Muscle of leg (tissue), 11 donors: ENCODE data around the gene CYTH1. TPM values are rescaled to one million over a fixed set of nuclear protein-coding genes. Genes with fewer than 3 reads are reported as not detected.
A peak's percentile ranks its signal among the peaks of the same experiment; 100 is the strongest.
"Not testable (repeated sequence)": the region's sequence is repeated elsewhere in the genome, so short reads cannot be mapped to it uniquely, and the experiment has no call there.

Experiments used
- DNase-seq: peaks from one replicate; pipeline ENCODE4 v3.0.0; 2013
- H3K27ac ChIP-seq: one replicate; pipeline ENCODE4 v1.5.1; 2013; ENCODE audit warnings: mild to moderate bottlenecking, low read length, control low read depth
- H3K27me3 ChIP-seq: one replicate; pipeline ENCODE4 v1.6.1; 2013; ENCODE audit warnings: low read length; ENCODE audit not compliant: control insufficient read depth, insufficient read depth
- H3K36me3 ChIP-seq: one replicate; pipeline ENCODE4 v1.6.1; 2013; ENCODE audit warnings: low read length; ENCODE audit not compliant: control insufficient read depth, insufficient read depth
- H3K4me1 ChIP-seq: one replicate; pipeline ENCODE4 v1.6.1; 2013; ENCODE audit warnings: low read length; ENCODE audit not compliant: control insufficient read depth, insufficient read depth
- H3K4me3 ChIP-seq: one replicate; pipeline ENCODE4 v1.5.1; 2013; ENCODE audit warnings: low read length, control low read depth
- H3K9me3 ChIP-seq: replicated peaks from 2 replicates; pipeline ENCODE4 v1.6.1; 2013; ENCODE audit warnings: low read depth, low read length; ENCODE audit not compliant: control insufficient read depth
- WGBS: methylation state at CpG from one replicate; pipeline ENCODE4 v1.1.5; 2013; ENCODE audit warnings: missing lambda C conversion rate; ENCODE audit not compliant: insufficient coverage; 5-methylcytosine and 5-hydroxymethylcytosine counted together
- polyA plus RNA-seq, 8 donors: library from polyadenylated mRNA; unstranded; fragments of 120-200 nt; gene quantifications; one replicate each; pipeline versions ENCODE4 v1.2.1 to v1.2.3, GENCODE V29; 2013; ENCODE audit warnings: inconsistent platforms in 1 of 8, low replicate concordance in 1 of 8; ENCODE audit not compliant: insufficient read length in 8 of 8, insufficient read depth in 1 of 8
- total RNA-seq: library from RNA; stranded (reverse); fragments of 120-200 nt; gene quantifications from one replicate; pipeline ENCODE4 v1.2.4, GENCODE V29; 2013

The CYTH1 gene
- total and polyA plus RNA-seq, 9 donors, result 17.3 to 26.9 (median 21.1) TPM

- 96% methylated on average over 4 of the region's 5 CpGs for WGBS
- not testable (repeated sequence) for DNase-seq, H3K27me3 ChIP-seq, H3K4me3 ChIP-seq, H3K9me3 ChIP-seq, H3K27ac ChIP-seq, H3K36me3 ChIP-seq, H3K4me1 ChIP-seq
Observed at GRCh38 chr17:78751000-78751399, 31.1 kb downstream of the CYTH1 start.

GRCh38 chr17:78748730-78749317 lies 33.2 kb downstream of the CYTH1 start:
- 53% methylated on average over 4 of the region's 8 CpGs for WGBS
- peaks cover 3% of the 10 kb centered on the region for H3K36me3 ChIP-seq
- H3K4me1 ChIP-seq, result peaks cover 5% of the 10 kb centered on the region
- H3K27me3 ChIP-seq, result no peaks in the 10 kb centered on the region
- H3K4me3 ChIP-seq, result no peak overlapping the region
- DNase-seq, result peak; percentile 75
- H3K9me3 ChIP-seq, result no peaks in the 10 kb centered on the region
- H3K27ac ChIP-seq, result peak overlapping the region; percentile 56

- peaks cover 5% of the 10 kb centered on the region for H3K4me1 ChIP-seq
- H3K4me3 ChIP-seq, result no peak overlapping the region
- H3K9me3 ChIP-seq, result no peaks in the 10 kb centered on the region
- 75% methylated on average over 2 of the region's 6 CpGs for WGBS
- H3K27me3 ChIP-seq, result no peaks in the 10 kb centered on the region
- no peak for DNase-seq
- H3K36me3 ChIP-seq, result peaks cover 5% of the 10 kb centered on the region
- no peak overlapping the region for H3K27ac ChIP-seq
Observed at GRCh38 chr17:78748048-78748729, 33.9 kb downstream of the CYTH1 start.

GRCh38 chr17:78747488-78747887 lies 34.6 kb downstream of the CYTH1 start:
- H3K4me1 ChIP-seq, result peaks cover 5% of the 10 kb centered on the region
- H3K27ac ChIP-seq, result peak overlapping the region; percentile 4
- H3K4me3 ChIP-seq, result no peak overlapping the region
- 92% methylated on average over 1 of the region's 2 CpGs for WGBS
- H3K27me3 ChIP-seq, result no peaks in the 10 kb centered on the region
- H3K36me3 ChIP-seq, result peaks cover 5% of the 10 kb centered on the region
- DNase-seq, result no peak
- H3K9me3 ChIP-seq, result no peaks in the 10 kb centered on the region

GRCh38 chr17:78746949-78747269 lies 35.2 kb downstream of the CYTH1 start:
- Histone ChIP-seq H3K4me1 (peaks cover 5% of the 10 kb centered on the region), H3K27ac (peak overlapping the region; percentile 4)

GRCh38 chr17:78746263-78746948 lies 35.7 kb downstream of the CYTH1 start:
- Histone ChIP-seq H3K27me3 (no peaks in the 10 kb centered on the region), H3K4me3 (no peak overlapping the region), H3K36me3 (peaks cover 5% of the 10 kb centered on the region), H3K9me3 (no peaks in the 10 kb centered on the region), H3K27ac (no peak overlapping the region), H3K4me1 (peaks cover 5% of the 10 kb centered on the region)
- WGBS, result 63% methylated on average over 4 of the region's 12 CpGs
- no peak for DNase-seq

More at GRCh38 chr17:78746949-78747269, 35.2 kb downstream of the CYTH1 start:
- 90% methylated on average over 1 of the region's 2 CpGs for WGBS
- Histone ChIP-seq H3K9me3 (no peaks in the 10 kb centered on the region), H3K27me3 (no peaks in the 10 kb centered on the region), H3K36me3 (peaks cover 5% of the 10 kb centered on the region), H3K4me3 (no peak overlapping the region)
- no peak for DNase-seq

- peak; percentile 65 for DNase-seq
- Histone ChIP-seq H3K36me3 (peaks cover 5% of the 10 kb centered on the region), H3K9me3 (no peaks in the 10 kb centered on the region), H3K4me3 (no peak overlapping the region), H3K4me1 (peaks cover 5% of the 10 kb centered on the region), H3K27ac (no peak overlapping the region), H3K27me3 (no peaks in the 10 kb centered on the region)
- 81% methylated on average over 7 of the region's 12 CpGs for WGBS
Observed at GRCh38 chr17:78745407-78746088, 36.5 kb downstream of the CYTH1 start.

- no peak for DNase-seq
- WGBS, result 75% methylated on average over 1 of the region's 5 CpGs
- Histone ChIP-seq H3K4me1 (peaks cover 10% of the 10 kb centered on the region), H3K9me3 (no peaks in the 10 kb centered on the region), H3K4me3 (no peak overlapping the region), H3K36me3 (peaks cover 5% of the 10 kb centered on the region), H3K27ac (no peak overlapping the region), H3K27me3 (no peaks in the 10 kb centered on the region)
Observed at GRCh38 chr17:78742901-78743300, 39.2 kb downstream of the CYTH1 start.

- H3K27ac ChIP-seq, result no peak overlapping the region
- H3K4me1 ChIP-seq, result peaks cover 13% of the 10 kb centered on the region
- H3K9me3 ChIP-seq, result no peaks in the 10 kb centered on the region
- H3K27me3 ChIP-seq, result no peaks in the 10 kb centered on the region
- DNase-seq, result no peak
- WGBS, result 69% methylated on average over 2 of the region's 5 CpGs
- peaks cover 5% of the 10 kb centered on the region for H3K36me3 ChIP-seq
- no peak overlapping the region for H3K4me3 ChIP-seq
Observed at GRCh38 chr17:78741644-78742284, 40.3 kb downstream of the CYTH1 start.
